IMR-90 (cell line): ENCODE measurements around the gene VAMP4. TPM values are rescaled to one million over a fixed set of nuclear protein-coding genes. Genes with fewer than 3 reads are reported as not detected.

ENCODE experiments used
- ATAC-seq: fragments of 200-7000 bp; cut with Tn5 transposase; 2 replicates; pipeline ENCODE4 v1.9.1; 2020; ENCODE audit warnings: low read depth, mild to moderate bottlenecking, moderate library complexity
- BruUV-seq: library from RNA; stranded (reverse); fragments of 400-500 nt; replicated peaks from 2 replicates; lab custom pipeline; 2021; lab: Mats Ljungman, UMichigan
- CTCF ChIA-PET: fragments of 300-600 bp; formaldehyde crosslinking; extraction: SDS; loops from one replicate; lab custom pipeline; 2021; ENCODE audit warnings: antibody characterized with exemption; lab: Yijun Ruan, JAX
- POLR2A ChIA-PET: fragments of 300-600 bp; sonication (Branson Sonifier 250); formaldehyde crosslinking; loops from one replicate; lab custom pipeline; 2022; ENCODE audit warnings: antibody characterized with exemption; ENCODE audit not compliant: unreplicated experiment; lab: Charles Lee
- DNase-seq: peaks from one replicate; pipeline ENCODE4 v3.0.0; 2013
- H2AFZ ChIP-seq: replicated peaks from 2 replicates; pipeline ENCODE3; 2013; ENCODE audit warnings: low read length, mild to moderate bottlenecking; ENCODE audit not compliant: poor library complexity
- H2AK5ac ChIP-seq: 2 replicates; pipeline ENCODE4 v1.6.1; 2013; ENCODE audit warnings: low read depth, low read length, inconsistent platforms
- H2AK9ac ChIP-seq: replicated peaks from 2 replicates; pipeline ENCODE3; 2013; ENCODE audit warnings: mild to moderate bottlenecking, low read depth, low read length, moderate library complexity; ENCODE audit not compliant: poor library complexity
- H2BK120ac ChIP-seq: 2 replicates; pipeline ENCODE4 v1.6.1; 2013; ENCODE audit warnings: low read depth, low read length, inconsistent platforms
- H2BK15ac ChIP-seq: 3 replicates; pipeline ENCODE4 v1.6.1; 2013; ENCODE audit warnings: low read depth, low read length, inconsistent platforms
- H2BK20ac ChIP-seq: 2 replicates; pipeline ENCODE4 v1.6.1; 2013; ENCODE audit warnings: low read depth, mild to moderate bottlenecking, inconsistent platforms, low read length, moderate library complexity
- H2BK5ac ChIP-seq: 2 replicates; pipeline ENCODE4 v1.6.1; 2013; ENCODE audit warnings: mild to moderate bottlenecking, low read depth, low read length, inconsistent platforms; ENCODE audit not compliant: poor library complexity, severe bottlenecking
- H3K14ac ChIP-seq: replicated peaks from 2 replicates; pipeline ENCODE4 v1.6.1; 2013; ENCODE audit warnings: low read depth, low read length, inconsistent platforms
- H3K18ac ChIP-seq: 2 replicates; pipeline ENCODE4 v1.6.1; 2013; ENCODE audit warnings: low read depth, low read length, control low read depth
- H3K23ac ChIP-seq: 2 replicates; pipeline ENCODE4 v1.6.1; 2013; ENCODE audit warnings: low read depth, low read length, inconsistent platforms
- H3K27ac ChIP-seq: 2 replicates; pipeline ENCODE4 v1.5.1; 2013; ENCODE audit warnings: mild to moderate bottlenecking, control low read depth, low read length; ENCODE audit not compliant: insufficient read depth
- H3K27me3 ChIP-seq: 2 replicates; pipeline ENCODE4 v1.6.1; 2013; ENCODE audit warnings: low read length; ENCODE audit not compliant: control insufficient read depth, insufficient read depth
- H3K36me3 ChIP-seq: 2 replicates; pipeline ENCODE4 v1.6.1; 2013; ENCODE audit warnings: low read length, mixed read lengths; ENCODE audit not compliant: control insufficient read depth, insufficient read depth
- H3K4ac ChIP-seq: 2 replicates; pipeline ENCODE4 v1.6.1; 2013; ENCODE audit warnings: low read depth, low read length, inconsistent platforms
- H3K4me1 ChIP-seq: 2 replicates; pipeline ENCODE4 v1.6.1; 2013; ENCODE audit warnings: low read length, mixed read lengths; ENCODE audit not compliant: control insufficient read depth, insufficient read depth
- H3K4me2 ChIP-seq: 2 replicates; pipeline ENCODE4 v1.6.1; 2013; ENCODE audit warnings: low read depth, mild to moderate bottlenecking, control low read depth, low read length, moderate library complexity
- H3K4me3 ChIP-seq: 2 replicates; pipeline ENCODE4 v1.5.1; 2013; ENCODE audit warnings: low read depth, mild to moderate bottlenecking, control low read depth, low read length, moderate library complexity; ENCODE audit not compliant: insufficient read depth
- H3K56ac ChIP-seq: 2 replicates; pipeline ENCODE4 v1.6.1; 2013; ENCODE audit warnings: low read length, inconsistent platforms; ENCODE audit not compliant: insufficient read depth; ENCODE audit errors: extremely low read depth
- H3K79me1 ChIP-seq, 2 experiments: 2 replicates each; pipeline ENCODE4 v1.6.1; 2013; ENCODE audit warnings: low read length in 2 of 2, inconsistent platforms in 1 of 2, low read depth in 1 of 2
- H3K9ac ChIP-seq: 2 replicates; pipeline ENCODE4 v1.6.1; 2013; ENCODE audit warnings: low read depth, low read length, control low read depth
- H3K9me1 ChIP-seq: 2 replicates; pipeline ENCODE4 v1.6.1; 2013; ENCODE audit warnings: low read length, inconsistent platforms; ENCODE audit not compliant: insufficient read depth
- H3K9me3 ChIP-seq: 2 replicates; pipeline ENCODE4 v1.6.1; 2013; ENCODE audit warnings: low read length; ENCODE audit not compliant: control insufficient read depth, insufficient read depth
- H4K20me1 ChIP-seq: 2 replicates; pipeline ENCODE4 v1.6.1; 2013; ENCODE audit warnings: low read length, inconsistent platforms; ENCODE audit not compliant: insufficient read depth
- H4K5ac ChIP-seq: 2 replicates; pipeline ENCODE4 v1.6.1; 2013; ENCODE audit warnings: mild to moderate bottlenecking, low read depth, low read length, control low read depth
- H4K8ac ChIP-seq, 2 experiments: 2 replicates each; pipeline ENCODE4 v1.6.1; 2013; ENCODE audit warnings: low read depth in 2 of 2, low read length in 2 of 2, control low read depth in 1 of 2, inconsistent platforms in 1 of 2
- H4K91ac ChIP-seq: 2 replicates; pipeline ENCODE4 v1.6.1; 2013; ENCODE audit warnings: low read depth, low read length, inconsistent platforms; ENCODE audit not compliant: insufficient read depth
- BHLHE40 ChIP-seq: fragments of 150-350 bp; IDR thresholded peaks from 2 replicates; pipeline ENCODE4 v1.6.1; 2016; ENCODE audit warnings: mild to moderate bottlenecking, low read depth, low read length
- FOS ChIP-seq: fragments of 150-350 bp; IDR thresholded peaks from 2 replicates; pipeline ENCODE4 v1.6.1; 2016; ENCODE audit warnings: low read depth, low read length
- WGBS, 2 experiments: methylation state at CpG; one replicate each; pipeline versions ENCODE4 v1.1.5 to v1.1.7; 2013; ENCODE audit warnings: missing lambda C conversion rate in 2 of 2; ENCODE audit not compliant: insufficient read length in 1 of 2; ENCODE audit errors: extremely low coverage in 2 of 2; 5-methylcytosine and 5-hydroxymethylcytosine counted together
- dilution Hi-C: fragments of 300-500 bp; cut with HindIII; formaldehyde crosslinking; loops from one replicate; pipeline ENCODE4 v1.14.3; 2018; ENCODE audit warnings: low sequenced_read_pairs; ENCODE audit not compliant: unreplicated experiment
- in situ Hi-C: fragments of 300-500 bp; cut with MboI; formaldehyde crosslinking; loops from 3 replicates; pipeline ENCODE4 v1.14.3; 2019; ENCODE audit warnings: low sequenced_read_pairs, inconsistent platforms, mixed read lengths
- intact Hi-C: fragments of 100-400 bp; cut with micrococcal nuclease; formaldehyde crosslinking; loops from 2 replicates; pipeline ENCODE4 v1.10.0; 2022
- polyA plus RNA-seq, 3 experiments: library from polyadenylated mRNA; depleted of rRNA; stranded (reverse); fragments of >200 nt; gene quantifications; 2 replicates each; pipeline ENCODE4 v1.2.3, GENCODE V29; 2012; ENCODE audit warnings: low replicate concordance in 1 of 3
- total RNA-seq: library from RNA; depleted of rRNA; stranded (reverse); fragments of >200 nt; gene quantifications from 2 replicates; pipeline ENCODE4 v1.2.3, GENCODE V29; 2012

Gene VAMP4
- total and polyA plus RNA-seq, 2 of the 4 experiments (the other 2 are of a cell fraction) = 3.4 to 5.4 TPM

DNA sequence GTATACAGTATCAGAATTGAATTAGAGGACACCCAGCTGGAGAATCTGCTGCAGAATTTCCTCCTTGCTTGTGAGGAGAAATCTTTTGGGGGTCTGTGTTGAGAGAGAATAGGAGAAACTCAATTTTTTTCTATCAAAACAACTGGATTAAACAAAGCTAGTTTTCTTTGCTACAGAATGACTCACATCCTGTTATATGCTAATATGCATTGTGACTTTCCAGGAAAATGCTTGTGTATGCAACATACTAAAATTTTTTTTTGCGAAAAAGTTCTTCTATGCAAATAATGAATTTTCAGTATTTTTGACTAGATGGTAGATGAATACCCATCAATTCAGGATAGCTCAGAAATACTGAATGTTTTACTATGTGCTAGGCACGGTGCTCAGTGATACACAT lies 2.2 kb downstream of the VAMP4 start:
- POLR2A ChIA-PET = interaction anchor here (1.1 kb wide), 1 partner anchor 15 kb away, joined by 4 read pairs; no protein-coding TSS in a partner anchor
- no peak overlapping the region for H2AFZ ChIP-seq
- WGBS, 2 experiments = no CpG with 5 or more reads among the region's 2 CpGs
- H3K23ac ChIP-seq = no peak overlapping the region
- H4K8ac ChIP-seq = peak overlapping the region in 1 of 2 experiments; percentile 46; a peak in 1 of 4 replicates
- no peak overlapping the region for H3K56ac ChIP-seq
- H3K9me1 ChIP-seq = peaks cover 3% of the 10 kb centered on the region; the same call in 1 of the 2 replicates
- no peak overlapping the region for H4K91ac ChIP-seq
- H2BK5ac ChIP-seq = peak overlapping the region; percentile 72
- BruUV-seq = no TSS peak
- peak overlapping the region; percentile 49 for H2BK20ac ChIP-seq
- dilution Hi-C loops = no loop called here
- H3K9me3 ChIP-seq = no peaks in the 10 kb centered on the region
- H3K4ac ChIP-seq = peak overlapping the region; percentile 76; the same call in 1 of the 2 replicates
- no peaks in the 10 kb centered on the region; the same call in 1 of the 2 replicates for H4K20me1 ChIP-seq
- peaks cover 15% of the 10 kb centered on the region for H3K36me3 ChIP-seq
- peak overlapping the region; percentile 43; the same call in 1 of the 2 replicates for H3K27ac ChIP-seq
- no peak overlapping the region for H2AK9ac ChIP-seq
- 0 out of 2 replicates have a peak overlapping the region, but pooled peaks have one; percentile 40 for H3K14ac ChIP-seq
- no peak overlapping the region for H3K9ac ChIP-seq
- peak overlapping the region; percentile 98; the same call in 1 of the 2 replicates for H3K4me2 ChIP-seq
- H2BK120ac ChIP-seq = 0 out of 2 replicates have a peak overlapping the region, but pooled peaks have one; percentile 42
- peak overlapping the region; percentile 43; the same call in 1 of the 3 replicates for H2BK15ac ChIP-seq
- no peak overlapping the region for H3K18ac ChIP-seq
- ATAC-seq (no peak), DNase-seq (peak; percentile 53)
- H3K4me1 ChIP-seq = peaks cover 8% of the 10 kb centered on the region; the same call in 1 of the 2 replicates
- peaks cover 18 to 34% of the 10 kb centered on the region in 2 experiments for H3K79me1 ChIP-seq
- H3K27me3 ChIP-seq = no peaks in the 10 kb centered on the region
- TF ChIP-seq FOS = peak; percentile 51
- no peak for TF ChIP-seq BHLHE40
- H2AK5ac ChIP-seq = no peak overlapping the region
- H4K5ac ChIP-seq = peak overlapping the region; percentile 46; the same call in 1 of the 2 replicates
- H3K4me3 ChIP-seq = no peak overlapping the region
- in situ Hi-C loops = no loop called here
- CTCF ChIA-PET = interaction anchor here (1.4 kb wide), 1 partner anchor 95 kb away, joined by 4 read pairs; no protein-coding TSS in a partner anchor
- intact Hi-C loops = loop anchor here (5.0 kb wide), 1 partner anchor 243 kb away; no protein-coding TSS in a partner anchor
